Brain microvascular endothelial cell (primary cell): Measurements from ENCODE around the gene PHLPP1.

Source experiments
- DNase-seq: peaks from one replicate; pipeline ENCODE4 v3.0.0-alpha.2; 2020
- H3K27ac ChIP-seq: fragments of 250-450 bp; sonication (Bioruptor Pico); 2 replicates; pipeline ENCODE4 v1.5.1; 2020; ENCODE audit warnings: mild to moderate bottlenecking, moderate library complexity
- H3K27me3 ChIP-seq: fragments of 250-450 bp; sonication (Bioruptor Pico); replicated peaks from 2 replicates; pipeline ENCODE4 v1.5.1; 2020; ENCODE audit warnings: mild to moderate bottlenecking
- H3K36me3 ChIP-seq: fragments of 250-450 bp; sonication (Bioruptor Pico); replicated peaks from 2 replicates; pipeline ENCODE4 v1.5.1; 2020; ENCODE audit warnings: mild to moderate bottlenecking
- H3K4me3 ChIP-seq: 2 replicates; pipeline ENCODE4 v1.5.1; 2011; ENCODE audit warnings: low read depth, mild to moderate bottlenecking, control low read depth, low read length, moderate library complexity
- CTCF ChIP-seq: IDR thresholded peaks from 2 replicates; pipeline ENCODE4 v1.5.1; 2011; ENCODE audit warnings: low read depth, mild to moderate bottlenecking, moderate library complexity, low read length, control low read depth, inconsistent platforms; ENCODE audit errors: missing control alignments
- in situ Hi-C: cut with HindIII; loops from 2 replicates; pipeline ENCODE4 v1.10.0; 2017; ENCODE audit warnings: low sequenced_read_pairs, low pct_ligation_motif_present

Gene PHLPP1

GRCh38 chr18:62842898-62843297, 127.6 kb downstream of the PHLPP1 start:
- Histone ChIP-seq H3K4me3 (no peak overlapping the region), H3K36me3 (no peaks in the 10 kb centered on the region), H3K27me3 (no peaks in the 10 kb centered on the region), H3K27ac (no peak overlapping the region)
- TF ChIP-seq CTCF, result no peak
- in situ Hi-C loops, result no loop called here
- no peak for DNase-seq

GRCh38 chr18:62844850-62845643, 129.7 kb downstream of the PHLPP1 start:
- DNase-seq, result no peak
- Histone ChIP-seq H3K27me3 (no peaks in the 10 kb centered on the region), H3K36me3 (no peaks in the 10 kb centered on the region), H3K27ac (no peak overlapping the region), H3K4me3 (no peak overlapping the region)
- in situ Hi-C loops, result no loop called here
- no peak for TF ChIP-seq CTCF

- Histone ChIP-seq H3K4me3 (no peak overlapping the region), H3K27ac (no peak overlapping the region), H3K27me3 (no peaks in the 10 kb centered on the region), H3K36me3 (no peaks in the 10 kb centered on the region)
- TF ChIP-seq CTCF, result no peak
- in situ Hi-C loops, result no loop called here
- DNase-seq, result no peak
Observed at GRCh38 chr18:62846313-62846712, 131.0 kb downstream of the PHLPP1 start.

GRCh38 chr18:62847081-62847480, 131.7 kb downstream of the PHLPP1 start:
- no peaks in the 10 kb centered on the region for H3K36me3 ChIP-seq
- in situ Hi-C loops, result no loop called here
- TF ChIP-seq CTCF, result no peak
- no peak for DNase-seq
- H3K27me3 ChIP-seq, result no peaks in the 10 kb centered on the region
- H3K27ac ChIP-seq, result no peak overlapping the region
- no peak overlapping the region for H3K4me3 ChIP-seq

GRCh38 chr18:62848946-62849345, 133.6 kb downstream of the PHLPP1 start:
- no peak for DNase-seq
- Histone ChIP-seq H3K4me3 (no peak overlapping the region), H3K27ac (no peak overlapping the region), H3K36me3 (no peaks in the 10 kb centered on the region), H3K27me3 (no peaks in the 10 kb centered on the region)
- TF ChIP-seq CTCF, result no peak
- in situ Hi-C loops, result no loop called here

GRCh38 chr18:62850619-62851306, 135.4 kb downstream of the PHLPP1 start:
- TF ChIP-seq CTCF, result no peak
- no peaks in the 10 kb centered on the region for H3K27me3 ChIP-seq
- H3K4me3 ChIP-seq, result no peak overlapping the region
- no peaks in the 10 kb centered on the region for H3K36me3 ChIP-seq
- no peak overlapping the region for H3K27ac ChIP-seq
- DNase-seq, result no peak
- in situ Hi-C loops, result no loop called here
